Effector memory CD4-positive, alpha-beta T cell (primary cell): ENCODE results near the gene ISOC1.

Experiments used
- DNase-seq, 3 donors: peaks; one replicate each; pipeline ENCODE4 v3.0.0-alpha.2; 2020
- H3K27ac ChIP-seq: 2 replicates; pipeline ENCODE4 v1.7.0; 2013; ENCODE audit warnings: mild to moderate bottlenecking, low read length, moderate library complexity; ENCODE audit not compliant: insufficient read depth, poor library complexity, severe bottlenecking
- H3K27me3 ChIP-seq: replicated peaks from 2 replicates; pipeline ENCODE4 v1.7.0; 2013; ENCODE audit warnings: mild to moderate bottlenecking, low read length; ENCODE audit not compliant: insufficient read depth, control insufficient read depth, poor library complexity, severe bottlenecking
- H3K36me3 ChIP-seq: 2 replicates; pipeline ENCODE4 v1.7.0; 2013; ENCODE audit warnings: mild to moderate bottlenecking, low read length, moderate library complexity; ENCODE audit not compliant: control insufficient read depth, insufficient read depth
- H3K4me1 ChIP-seq: 2 replicates; pipeline ENCODE4 v1.7.0; 2013; ENCODE audit warnings: low read length, mild to moderate bottlenecking; ENCODE audit not compliant: control insufficient read depth, insufficient read depth, poor library complexity, severe bottlenecking
- H3K4me3 ChIP-seq: 2 replicates; pipeline ENCODE4 v1.7.0; 2013; ENCODE audit warnings: low read length, low read depth, mild to moderate bottlenecking; ENCODE audit not compliant: insufficient read depth, poor library complexity, severe bottlenecking
- H3K9me3 ChIP-seq: 2 replicates; pipeline ENCODE4 v1.7.0; 2013; ENCODE audit warnings: mild to moderate bottlenecking, low read length, moderate library complexity; ENCODE audit not compliant: control insufficient read depth

The ISOC1 gene

DNA sequence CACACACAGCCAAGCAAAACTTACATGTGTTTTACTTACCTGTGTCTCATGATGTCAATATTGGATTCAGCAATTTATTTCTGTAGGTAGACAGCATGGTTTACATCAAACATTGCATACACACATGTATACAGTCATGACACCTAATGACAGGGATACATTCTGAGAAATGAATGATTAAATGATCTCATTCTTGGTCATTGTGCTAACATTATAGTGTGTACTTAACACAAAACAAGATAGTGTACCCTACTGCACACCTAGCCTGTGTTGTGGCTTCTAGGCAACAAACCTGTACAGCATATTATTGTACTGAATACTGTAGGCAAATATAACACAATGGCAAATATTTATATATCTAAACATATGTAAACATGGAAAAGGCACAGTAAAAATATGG lies 28.0 kb downstream of the ISOC1 start:
- no peak overlapping the region for H3K4me3 ChIP-seq
- H3K9me3 ChIP-seq: no peaks in the 10 kb centered on the region
- DNase-seq: no peak
- no peaks in the 10 kb centered on the region for H3K27me3 ChIP-seq
- H3K27ac ChIP-seq: no peak overlapping the region
- H3K4me1 ChIP-seq: no peaks in the 10 kb centered on the region
- no peaks in the 10 kb centered on the region for H3K36me3 ChIP-seq

DNA sequence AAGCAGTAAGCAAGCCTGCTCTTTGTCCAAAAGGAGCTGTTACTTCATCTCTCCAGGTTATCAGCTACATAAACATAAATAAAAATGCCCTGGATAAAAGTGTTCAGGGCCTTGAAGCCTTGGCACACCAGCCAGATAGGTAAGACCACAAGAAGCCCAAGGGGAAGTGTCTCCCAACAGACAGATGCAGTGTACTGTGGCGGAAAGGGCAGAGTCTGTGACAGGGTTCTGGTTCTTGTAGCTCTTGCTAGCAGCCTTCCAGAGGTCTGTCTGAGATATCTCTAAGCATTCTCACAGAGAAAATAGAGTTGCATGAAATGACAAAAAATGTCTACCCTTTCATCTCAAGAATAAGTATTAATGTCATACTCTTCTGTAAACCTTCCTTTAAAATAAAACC lies 30.1 kb downstream of the ISOC1 start:
- no peaks in the 10 kb centered on the region for H3K9me3 ChIP-seq
- H3K36me3 ChIP-seq: no peaks in the 10 kb centered on the region
- H3K4me1 ChIP-seq: no peaks in the 10 kb centered on the region
- DNase-seq: no peak
- H3K27ac ChIP-seq: no peak overlapping the region
- no peak overlapping the region for H3K4me3 ChIP-seq
- H3K27me3 ChIP-seq: no peaks in the 10 kb centered on the region

DNA sequence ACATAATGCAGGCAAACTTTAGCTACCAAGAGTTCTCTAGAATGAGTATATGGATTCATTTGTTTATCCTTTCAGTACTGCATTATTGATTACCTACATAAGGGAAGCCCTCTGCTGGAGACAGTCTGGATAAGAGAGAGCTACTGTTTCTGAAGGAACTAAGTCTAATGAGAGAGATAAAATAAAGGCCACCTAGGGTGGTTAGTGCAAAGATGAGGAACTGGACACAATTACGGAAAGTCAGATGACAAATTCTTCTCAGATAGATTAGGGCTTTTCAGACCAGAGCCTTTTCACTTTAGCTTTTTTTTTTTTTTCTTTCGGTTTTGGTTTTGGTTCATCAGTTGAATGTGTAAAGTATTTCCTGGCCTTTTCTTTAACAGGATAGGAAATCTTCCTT lies 31.3 kb downstream of the ISOC1 start:
- no peaks in the 10 kb centered on the region for H3K9me3 ChIP-seq
- no peaks in the 10 kb centered on the region for H3K36me3 ChIP-seq
- no peak for DNase-seq
- H3K4me1 ChIP-seq: no peaks in the 10 kb centered on the region
- H3K27me3 ChIP-seq: no peaks in the 10 kb centered on the region
- H3K4me3 ChIP-seq: no peak overlapping the region
- no peak overlapping the region for H3K27ac ChIP-seq

DNA sequence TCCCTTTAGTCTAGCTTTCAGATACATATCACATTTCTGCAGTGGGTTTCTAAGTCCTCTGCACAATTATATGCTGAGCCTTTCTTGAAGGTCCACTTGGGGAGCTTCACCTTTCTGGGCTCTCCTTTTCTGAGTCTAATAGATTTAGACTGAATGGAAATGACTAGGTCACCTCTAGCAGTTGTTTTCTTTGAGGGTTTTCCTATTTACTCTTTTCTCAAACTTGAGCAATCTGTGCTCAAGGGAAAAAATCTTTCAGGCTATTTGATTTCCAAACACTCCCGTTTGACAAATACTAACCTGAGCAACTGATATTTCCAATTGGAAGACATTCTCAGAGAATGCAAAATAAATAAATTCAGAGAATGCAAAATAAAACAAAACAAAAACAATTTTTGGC lies 39.0 kb downstream of the ISOC1 start:
- Histone ChIP-seq H3K27me3 (no peaks in the 10 kb centered on the region), H3K9me3 (no peaks in the 10 kb centered on the region), H3K4me3 (no peak overlapping the region), H3K4me1 (no peaks in the 10 kb centered on the region), H3K27ac (no peak overlapping the region), H3K36me3 (no peaks in the 10 kb centered on the region)
- DNase-seq: no peak

DNA sequence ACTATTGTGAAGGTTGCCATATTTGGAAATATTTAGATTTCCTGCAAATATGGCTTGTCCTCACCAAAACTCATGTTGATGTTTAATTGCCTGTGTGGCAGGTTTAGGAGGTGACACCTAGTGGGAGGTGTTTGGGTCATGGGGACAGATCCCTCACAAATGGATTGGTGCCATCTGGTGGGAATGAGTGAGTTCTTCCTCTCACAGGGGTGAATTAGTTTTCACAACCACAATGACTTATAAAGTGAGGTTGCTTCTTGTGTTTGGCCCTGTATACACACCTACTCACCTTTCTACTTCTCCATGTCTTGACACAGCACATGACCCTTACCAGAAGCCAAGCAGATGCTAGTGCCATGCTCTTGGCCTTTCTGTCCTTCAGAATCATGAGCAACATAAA lies 41.1 kb downstream of the ISOC1 start:
- no peaks in the 10 kb centered on the region for H3K36me3 ChIP-seq
- no peak for DNase-seq
- no peaks in the 10 kb centered on the region for H3K4me1 ChIP-seq
- H3K4me3 ChIP-seq: no peak overlapping the region
- H3K27ac ChIP-seq: no peak overlapping the region
- no peaks in the 10 kb centered on the region for H3K27me3 ChIP-seq
- no peaks in the 10 kb centered on the region for H3K9me3 ChIP-seq

DNA sequence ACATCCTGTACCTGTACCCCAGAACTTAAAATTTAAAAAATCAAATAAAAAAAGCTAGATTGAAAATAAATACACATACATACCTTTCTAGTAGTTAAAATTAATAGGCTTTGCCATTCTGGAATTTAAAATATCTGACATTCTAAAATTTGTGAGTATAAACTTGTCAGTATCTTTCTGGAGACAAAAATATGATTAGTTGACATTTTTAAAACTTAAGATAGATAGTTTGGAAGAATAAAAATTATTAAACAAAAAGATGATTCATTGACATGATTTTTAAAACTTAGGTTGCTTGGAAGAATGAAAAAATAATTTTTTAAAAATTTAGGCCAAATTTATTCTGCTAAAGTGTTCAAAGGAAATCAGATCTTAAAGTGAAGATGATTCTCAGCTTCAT lies 43.1 kb downstream of the ISOC1 start:
- Histone ChIP-seq H3K4me1 (no peaks in the 10 kb centered on the region), H3K27me3 (no peaks in the 10 kb centered on the region), H3K9me3 (no peaks in the 10 kb centered on the region), H3K36me3 (no peaks in the 10 kb centered on the region), H3K27ac (no peak overlapping the region), H3K4me3 (no peak overlapping the region)
- no peak for DNase-seq

DNA sequence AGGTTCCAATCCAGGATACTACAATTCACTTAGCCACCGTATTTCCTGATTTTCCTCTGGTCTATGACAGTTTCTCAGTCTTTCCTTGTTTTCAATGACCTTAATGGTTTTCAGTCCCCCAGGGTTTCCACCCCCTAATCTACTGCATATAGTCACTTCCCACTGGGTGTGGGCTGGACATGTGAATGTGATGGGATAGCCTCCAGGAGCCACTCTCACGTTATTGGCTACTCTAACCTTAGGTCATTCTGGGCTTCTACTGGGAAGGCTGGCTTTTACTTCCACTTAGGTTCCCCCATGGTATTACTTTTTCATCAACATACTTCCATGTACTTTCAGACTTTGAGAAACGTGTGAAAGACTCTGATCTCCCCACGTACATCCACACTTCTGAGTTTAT lies 46.5 kb downstream of the ISOC1 start:
- Histone ChIP-seq H3K36me3 (no peaks in the 10 kb centered on the region), H3K27ac (no peak overlapping the region), H3K4me1 (no peaks in the 10 kb centered on the region), H3K27me3 (no peaks in the 10 kb centered on the region), H3K4me3 (no peak overlapping the region), H3K9me3 (no peaks in the 10 kb centered on the region)
- no peak for DNase-seq

DNA sequence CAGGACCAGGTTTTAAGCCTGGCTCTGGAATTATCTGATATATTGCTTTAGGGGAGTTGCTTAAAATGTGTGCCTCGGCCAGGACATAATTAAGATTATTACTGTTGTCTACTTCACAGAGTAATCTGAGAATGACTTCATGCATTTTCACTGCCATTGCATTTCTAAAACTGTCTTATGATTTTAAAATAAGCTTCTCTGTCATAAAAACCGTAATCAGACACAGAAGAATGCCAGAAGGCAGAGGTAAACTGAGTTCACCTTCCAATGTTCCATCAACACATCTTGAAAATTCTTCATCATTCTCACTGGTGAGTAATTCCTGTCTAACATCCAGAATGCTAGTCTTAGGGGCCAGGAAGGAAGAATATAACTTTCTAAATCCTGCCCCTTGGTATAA lies 47.1 kb downstream of the ISOC1 start:
- no peak overlapping the region for H3K27ac ChIP-seq
- H3K36me3 ChIP-seq: no peaks in the 10 kb centered on the region
- no peak overlapping the region for H3K4me3 ChIP-seq
- DNase-seq: no peak
- no peaks in the 10 kb centered on the region for H3K4me1 ChIP-seq
- no peaks in the 10 kb centered on the region for H3K27me3 ChIP-seq
- no peaks in the 10 kb centered on the region for H3K9me3 ChIP-seq

DNA sequence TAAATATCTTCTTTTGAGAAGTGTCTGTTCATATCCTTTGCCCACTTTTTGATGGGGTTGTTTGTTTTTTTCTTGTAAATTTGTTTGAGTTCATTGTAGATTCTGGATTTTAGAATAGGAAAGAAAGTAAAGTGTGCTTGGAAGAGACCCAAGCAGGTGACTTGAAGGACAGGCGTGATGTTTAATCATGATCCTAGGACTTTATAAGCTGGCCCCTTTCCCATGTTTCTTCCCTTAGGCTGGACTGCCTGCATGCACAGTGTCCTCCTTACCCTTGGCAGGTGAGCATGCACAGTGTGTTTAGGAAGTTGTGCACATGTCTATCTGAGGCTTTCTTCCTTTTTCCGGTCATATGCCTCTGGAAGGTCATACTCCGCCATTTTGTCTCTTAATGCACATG lies 61.3 kb downstream of the ISOC1 start:
- Histone ChIP-seq H3K27me3 (no peaks in the 10 kb centered on the region), H3K36me3 (no peaks in the 10 kb centered on the region), H3K4me3 (no peak overlapping the region), H3K4me1 (no peaks in the 10 kb centered on the region), H3K27ac (no peak overlapping the region), H3K9me3 (no peaks in the 10 kb centered on the region)
- no peak for DNase-seq

DNA sequence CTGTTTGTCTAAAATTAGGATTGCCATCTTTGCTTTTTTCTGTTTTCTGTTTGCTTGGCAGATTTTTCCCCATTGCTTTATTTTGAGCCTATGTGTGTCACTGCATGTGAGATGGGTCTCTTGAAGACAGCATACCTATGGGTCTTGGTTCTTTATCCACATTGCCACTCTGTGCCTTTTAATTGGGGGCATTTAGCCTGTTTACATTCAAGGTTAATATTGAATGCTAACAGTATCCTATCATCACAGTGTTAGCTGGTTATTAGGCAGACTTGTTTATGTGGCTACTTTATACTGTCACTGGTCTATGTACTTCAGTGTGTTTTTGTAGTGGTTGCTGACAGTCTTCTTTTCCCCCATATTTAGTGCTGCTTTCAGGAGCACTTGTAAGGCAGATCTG lies 67.3 kb downstream of the ISOC1 start:
- H3K27ac ChIP-seq: no peak overlapping the region
- H3K4me3 ChIP-seq: no peak overlapping the region
- H3K9me3 ChIP-seq: no peaks in the 10 kb centered on the region
- H3K4me1 ChIP-seq: no peaks in the 10 kb centered on the region
- no peaks in the 10 kb centered on the region for H3K27me3 ChIP-seq
- no peak for DNase-seq
- no peaks in the 10 kb centered on the region for H3K36me3 ChIP-seq
